Thoracic aorta (tissue), 2 donors: ENCODE data around the gene BARX1. TPM values are rescaled to one million over a fixed set of nuclear protein-coding genes. Genes with fewer than 3 reads are reported as not detected.

Source experiments
- ATAC-seq: fragments of 150-250 bp; one replicate; pipeline ENCODE4 v1.8.0; 2017; ENCODE audit warnings: low read depth; ENCODE audit not compliant: insufficient number of reproducible peaks, low FRiP score
- DNase-seq: peaks from one replicate; pipeline ENCODE4 v3.0.0-alpha.2; 2020; ENCODE audit warnings: low spot score
- H3K27ac ChIP-seq, 2 donors: fragments of 200-600 bp; sonication (generic); 1 replicate in 1 of 2; 2 replicates in 1 of 2; pipeline ENCODE4 v1.5.1; 2016; ENCODE audit warnings: mild to moderate bottlenecking in 2 of 2, moderate library complexity in 2 of 2
- H3K27me3 ChIP-seq: fragments of 200-600 bp; sonication (generic); replicated peaks from 2 replicates; pipeline ENCODE4 v1.6.0; 2016; ENCODE audit warnings: mild to moderate bottlenecking; ENCODE audit not compliant: insufficient read depth
- H3K36me3 ChIP-seq: fragments of 200-600 bp; sonication (generic); one replicate; pipeline ENCODE4 v1.5.1; 2016
- H3K4me1 ChIP-seq, 2 donors: fragments of 200-600 bp; sonication (generic); 1 replicate in 1 of 2; 2 replicates in 1 of 2; pipeline versions ENCODE4 v1.5.1 to v1.6.0; 2016; ENCODE audit warnings: low read depth in 2 of 2, mild to moderate bottlenecking in 1 of 2; ENCODE audit not compliant: control insufficient read depth in 1 of 2
- H3K4me3 ChIP-seq: fragments of 200-600 bp; sonication (generic); 2 replicates; pipeline ENCODE4 v1.5.1; 2016; ENCODE audit warnings: mild to moderate bottlenecking
- H3K9me3 ChIP-seq: fragments of 200-600 bp; sonication (generic); 2 replicates; pipeline ENCODE4 v1.5.1; 2016
- CTCF ChIP-seq: fragments of 200-600 bp; sonication (generic); IDR thresholded peaks from one replicate; pipeline ENCODE4 v1.5.1; 2019; ENCODE audit warnings: antibody characterized with exemption
- total RNA-seq, 2 donors: library from RNA; depleted of rRNA; stranded (reverse); fragments of >200 nt; gene quantifications; one replicate each; pipeline versions ENCODE4 v1.1.0 to v1.2.3, GENCODE V29; 2016

BARX1 gene
- total RNA-seq, 2 donors from 2014 or later = not detected

GRCh38 chr9:93917121-93917853 lies 37.9 kb downstream of the BARX1 start:
- DNase-seq (no peak), ATAC-seq (no peak)
- Histone ChIP-seq H3K27ac (no peak overlapping the region), H3K4me3 (no peak overlapping the region), H3K4me1 (no peaks in the 10 kb centered on the region), H3K9me3 (no peaks in the 10 kb centered on the region), H3K36me3 (no peaks in the 10 kb centered on the region), H3K27me3 (no peaks in the 10 kb centered on the region)
- no peak for TF ChIP-seq CTCF

DNA sequence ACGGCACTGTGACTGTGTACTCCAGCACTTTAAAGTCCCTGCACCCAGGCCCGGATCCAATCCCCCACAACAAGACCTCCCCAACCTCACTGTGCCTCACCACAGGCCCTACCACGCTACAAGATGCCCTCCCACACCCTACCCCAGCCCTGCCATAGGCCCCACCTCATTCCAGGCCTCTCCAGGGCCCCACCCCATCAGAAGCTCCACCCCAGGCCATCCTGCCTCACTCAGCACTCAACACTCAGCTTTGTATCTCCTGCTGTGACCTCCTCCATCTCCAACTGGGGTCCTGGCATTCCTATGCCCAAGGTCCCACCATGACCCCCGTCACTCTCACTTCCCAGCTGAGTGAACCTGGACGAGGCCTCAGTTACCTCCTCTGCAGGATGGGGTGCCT lies 38.8 kb downstream of the BARX1 start:
- no peak for ATAC-seq
- TF ChIP-seq CTCF = no peak
- Histone ChIP-seq H3K4me1 (no peaks in the 10 kb centered on the region), H3K27me3 (no peaks in the 10 kb centered on the region), H3K4me3 (no peak overlapping the region), H3K36me3 (no peaks in the 10 kb centered on the region), H3K27ac (no peak overlapping the region), H3K9me3 (no peaks in the 10 kb centered on the region)
- DNase-seq = no peak

- H3K4me1 ChIP-seq = no peaks in the 10 kb centered on the region
- no peak for ATAC-seq
- no peak overlapping the region for H3K4me3 ChIP-seq
- no peak overlapping the region for H3K27ac ChIP-seq
- no peaks in the 10 kb centered on the region for H3K9me3 ChIP-seq
- H3K27me3 ChIP-seq = no peaks in the 10 kb centered on the region
- H3K36me3 ChIP-seq = no peaks in the 10 kb centered on the region
- no peak for DNase-seq
- TF ChIP-seq CTCF = no peak
Observed at GRCh38 chr9:93911801-93912554, 43.2 kb downstream of the BARX1 start.

GRCh38 chr9:93911136-93911745 lies 43.9 kb downstream of the BARX1 start:
- Histone ChIP-seq H3K27me3 (no peaks in the 10 kb centered on the region), H3K9me3 (no peaks in the 10 kb centered on the region), H3K27ac (no peak overlapping the region), H3K36me3 (no peaks in the 10 kb centered on the region), H3K4me1 (no peaks in the 10 kb centered on the region), H3K4me3 (no peak overlapping the region)
- TF ChIP-seq CTCF = no peak
- DNase-seq = no peak
- no peak for ATAC-seq

DNA sequence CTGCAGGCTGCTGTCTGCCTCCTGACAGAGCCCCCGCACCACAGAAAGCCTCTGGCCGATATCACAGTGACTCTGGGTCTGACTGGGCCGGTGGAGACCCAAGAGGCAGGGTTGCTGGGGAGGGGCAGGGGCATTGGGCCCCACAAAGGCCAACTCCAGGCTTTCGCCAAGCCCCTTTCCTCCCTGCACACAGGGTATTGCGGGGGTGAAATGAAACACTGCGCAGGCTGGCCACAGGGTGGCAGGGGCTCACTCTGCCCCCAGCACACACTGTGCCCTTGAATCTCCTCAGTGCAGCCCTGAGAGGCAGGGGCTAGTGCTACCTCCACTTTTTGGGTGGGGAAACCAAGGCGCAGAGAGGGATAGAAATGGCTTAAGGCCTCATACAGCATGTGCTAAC lies 44.6 kb downstream of the BARX1 start:
- Histone ChIP-seq H3K27me3 (no peaks in the 10 kb centered on the region), H3K4me3 (no peak overlapping the region), H3K9me3 (no peaks in the 10 kb centered on the region), H3K36me3 (no peaks in the 10 kb centered on the region), H3K27ac (no peak overlapping the region), H3K4me1 (no peaks in the 10 kb centered on the region)
- ATAC-seq (no peak), DNase-seq (no peak)
- TF ChIP-seq CTCF = no peak
